Stimulated activated CD4-positive, alpha-beta T cell treated with anti-CD3 and anti-CD28 coated beads, Interleukin-1b, Interleukin-23, amount 100 ng/mL, for 48 hours (primary cell): ENCODE results near the gene FBXW8.

Source experiments
- DNase-seq: peaks from one replicate; pipeline ENCODE4 v3.0.0-alpha.2; 2020

Gene FBXW8

DNA sequence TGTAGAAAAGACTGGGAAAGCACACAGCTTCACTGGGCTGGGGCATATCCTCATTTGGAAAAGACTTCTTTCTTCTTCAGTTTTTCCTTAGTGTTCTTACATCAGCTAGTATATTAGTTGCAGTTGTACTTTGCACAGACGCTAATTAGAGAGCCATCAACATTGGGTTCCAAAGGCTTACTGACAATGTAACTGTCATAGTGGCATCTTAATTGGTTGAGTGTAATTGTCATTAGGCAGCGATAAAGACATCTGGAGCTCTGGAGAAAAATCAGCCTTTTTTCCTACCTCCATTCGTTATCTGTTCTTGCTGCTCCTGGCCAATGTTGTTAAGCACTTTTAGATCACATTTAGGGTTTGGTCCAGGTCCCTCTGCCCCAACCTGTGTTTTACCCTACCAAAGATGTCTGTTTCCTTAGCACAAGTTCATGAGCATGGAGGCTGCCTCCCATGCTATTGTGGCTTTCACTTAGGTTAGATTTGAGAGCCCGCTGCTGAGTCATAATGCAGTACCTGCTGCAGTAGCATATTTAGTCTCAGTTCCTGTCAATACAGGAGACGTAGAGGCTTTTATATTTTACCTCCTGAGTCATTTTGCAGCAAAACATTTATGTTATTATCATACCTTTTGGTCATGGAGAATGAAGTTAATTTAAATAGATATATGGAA is 49.2 kb downstream of the FBXW8 start:
- DNase-seq = peak; percentile 74

- DNase-seq = no peak
Observed at GRCh38 chr12:116962197-116962596, 51.4 kb downstream of the FBXW8 start.

- no peak for DNase-seq
Observed at GRCh38 chr12:116962783-116963356, 52.1 kb downstream of the FBXW8 start.

DNA sequence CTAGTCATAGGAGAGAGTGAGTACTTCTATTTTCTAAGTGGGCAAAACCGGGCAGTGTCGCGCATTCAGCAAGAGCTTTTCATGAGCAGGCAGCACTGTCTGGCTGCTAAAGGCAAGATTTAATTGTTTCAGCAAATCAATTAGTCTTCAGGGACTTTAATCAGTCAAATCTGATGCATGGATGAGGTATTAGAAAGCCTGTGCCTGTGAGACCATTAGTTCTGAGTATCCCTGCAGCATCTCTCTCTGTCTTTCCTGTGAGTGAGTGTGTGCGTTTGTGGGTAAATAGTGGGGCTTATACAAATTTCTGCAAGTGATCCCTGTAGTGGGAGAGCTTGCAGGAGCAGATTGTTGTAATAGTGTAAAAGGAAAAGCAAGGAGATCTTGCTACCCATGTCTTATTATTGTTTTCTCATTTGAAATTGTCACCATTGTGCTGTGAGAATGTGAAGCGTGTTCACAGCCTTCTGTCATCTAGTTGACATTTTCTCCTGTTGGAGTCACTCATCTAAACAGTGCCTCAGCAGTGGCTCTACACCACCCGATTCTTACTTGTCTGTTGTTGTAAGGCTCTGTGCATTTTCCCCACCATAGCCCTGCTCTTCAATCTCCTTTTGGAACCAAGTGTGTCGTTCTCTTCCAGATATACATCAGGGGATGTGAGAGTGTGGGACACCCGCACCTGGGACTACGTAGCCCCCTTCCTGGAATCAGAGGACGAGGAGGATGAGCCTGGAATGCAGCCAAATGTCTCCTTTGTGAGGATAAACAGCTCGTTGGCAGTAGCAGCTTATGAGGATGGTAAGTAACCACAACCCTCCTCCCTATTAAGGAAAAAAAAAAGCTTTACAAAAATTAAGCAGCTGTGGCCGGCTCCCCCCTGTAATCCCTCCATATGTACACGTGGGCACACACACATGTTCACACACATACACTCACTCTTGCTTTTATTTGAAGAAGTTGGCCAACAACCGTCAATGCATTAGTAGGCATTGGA is 53.6 kb downstream of the FBXW8 start:
- DNase-seq = no peak

GRCh38 chr12:116968986-116969385 is 58.2 kb downstream of the FBXW8 start:
- DNase-seq = no peak

DNA sequence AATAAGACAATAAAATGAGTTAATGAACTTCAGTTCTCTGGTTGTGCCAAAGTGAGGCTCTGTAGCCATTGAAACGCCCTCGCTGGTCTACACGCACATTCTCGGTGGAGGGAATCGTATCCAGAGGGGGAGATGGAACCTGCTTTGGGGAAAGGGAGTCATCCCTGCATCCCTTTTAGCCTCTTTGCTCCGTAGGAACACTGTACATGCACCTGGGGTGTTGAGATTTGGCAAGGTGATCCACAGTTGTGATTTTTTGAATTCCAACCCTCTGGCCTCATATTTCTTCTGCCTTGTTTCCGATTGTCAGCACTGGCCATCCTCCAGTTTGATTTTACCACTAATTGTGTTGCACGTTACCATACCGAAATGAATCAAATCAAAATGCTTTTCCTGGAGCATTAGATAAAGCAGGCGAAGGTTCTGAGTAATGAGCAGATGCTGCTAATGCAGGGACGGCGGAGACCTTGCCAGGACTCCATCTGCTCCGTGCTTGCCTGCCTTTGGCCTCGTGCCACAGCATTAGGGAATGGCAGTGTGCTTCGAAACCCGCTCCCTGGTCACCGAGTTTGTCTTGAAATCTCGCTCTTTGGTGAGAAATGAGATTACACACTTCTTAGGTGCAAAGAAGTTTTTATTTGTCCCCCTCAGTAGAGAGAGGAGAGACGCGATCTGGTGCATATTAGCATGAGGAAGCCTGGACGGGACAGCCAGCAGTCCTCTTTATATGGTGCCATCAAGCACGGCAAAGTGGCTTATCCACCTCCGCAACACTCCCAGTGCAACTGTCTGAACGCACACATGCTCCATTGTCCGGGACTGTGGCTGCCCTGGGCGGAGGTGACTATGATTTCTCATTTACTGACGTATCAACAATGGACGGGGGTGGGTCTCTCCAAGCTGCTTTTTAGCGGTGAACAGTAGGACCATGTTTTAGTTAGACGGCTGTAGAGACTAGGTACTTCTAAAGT is 59.1 kb downstream of the FBXW8 start:
- DNase-seq = no peak

DNA sequence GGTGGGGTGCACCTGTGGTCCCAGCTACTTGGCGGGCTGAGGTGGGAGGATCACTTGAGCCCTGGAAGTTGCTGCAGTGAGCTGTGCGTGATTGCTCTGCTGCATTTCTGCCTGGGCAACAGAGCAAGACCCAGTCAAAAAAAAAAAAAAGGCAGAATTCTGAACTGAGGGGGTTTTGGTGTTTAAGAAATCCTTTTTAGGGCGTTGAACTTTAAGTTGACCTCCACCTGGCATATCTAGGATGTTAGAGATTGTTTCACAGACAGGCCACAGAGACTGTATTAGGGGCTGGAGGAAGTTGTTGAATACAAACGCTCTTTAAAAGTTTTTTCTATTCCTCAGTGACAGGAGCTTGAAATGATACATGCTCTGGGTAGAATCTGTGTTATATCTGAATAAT is 60.5 kb downstream of the FBXW8 start:
- no peak for DNase-seq

DNA sequence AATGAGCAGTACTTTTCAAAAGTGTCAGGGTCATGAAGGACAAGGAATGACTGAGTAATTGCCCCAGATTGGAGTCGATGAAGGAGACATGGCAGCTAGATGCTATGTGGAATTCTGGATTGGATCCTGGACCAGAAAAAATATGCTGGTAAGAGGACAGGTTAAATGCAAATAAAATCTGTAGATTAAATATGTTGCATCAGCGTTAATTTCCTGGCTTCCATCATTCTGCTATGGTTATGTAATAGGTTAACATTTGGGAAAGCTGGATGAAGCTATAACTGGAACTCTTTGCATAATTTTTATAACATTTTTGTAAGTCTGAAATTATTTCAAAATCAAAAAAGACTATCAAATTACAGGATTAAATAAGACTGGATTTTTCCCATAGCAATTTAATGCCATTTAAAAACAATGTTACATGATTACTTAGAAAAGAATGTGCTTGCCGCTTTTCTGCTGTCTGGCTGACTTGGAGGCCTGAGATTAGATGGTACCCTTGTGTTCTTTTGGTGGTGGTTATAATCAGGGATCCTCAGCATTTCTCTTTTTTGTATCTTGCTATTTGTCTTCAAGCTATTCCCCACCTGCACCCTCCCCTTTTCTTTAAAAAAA is 65.1 kb downstream of the FBXW8 start:
- DNase-seq = no peak

- DNase-seq = no peak
Observed at GRCh38 chr12:116977465-116978380, 67.0 kb downstream of the FBXW8 start.

DNA sequence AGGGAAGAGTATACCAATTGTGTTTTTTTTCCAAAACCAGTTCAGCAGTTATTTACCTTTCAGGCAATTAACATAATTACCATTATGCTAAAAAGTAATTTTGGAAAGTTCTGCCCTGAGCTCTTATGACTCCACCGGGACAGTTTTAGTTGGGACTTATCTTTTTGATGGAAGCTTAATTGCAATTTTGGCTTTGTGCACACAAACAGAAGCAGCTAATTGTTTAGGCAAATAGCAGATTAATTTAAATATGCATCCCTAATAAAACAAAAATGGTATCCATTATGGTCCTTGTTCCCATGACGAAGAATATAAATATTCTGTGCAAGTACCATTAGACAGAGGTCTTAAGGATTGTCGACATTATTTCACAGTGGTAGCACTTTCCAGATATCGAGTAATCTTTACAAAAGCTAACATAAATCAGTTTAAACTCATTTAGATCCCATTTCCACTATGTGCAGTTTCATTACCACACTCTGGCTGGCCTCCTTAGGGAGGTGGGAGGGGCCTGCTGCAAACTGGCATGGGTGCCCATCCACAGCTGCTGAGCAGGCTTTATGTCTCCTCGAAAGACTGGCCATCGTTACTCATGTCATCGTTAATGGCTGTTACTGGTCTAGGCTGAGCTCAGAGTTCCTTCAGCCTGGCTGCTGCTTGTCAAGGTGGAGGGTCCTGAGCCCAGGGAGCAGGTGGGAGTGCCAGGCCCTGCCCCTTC is 68.2 kb downstream of the FBXW8 start:
- DNase-seq = no peak

DNA sequence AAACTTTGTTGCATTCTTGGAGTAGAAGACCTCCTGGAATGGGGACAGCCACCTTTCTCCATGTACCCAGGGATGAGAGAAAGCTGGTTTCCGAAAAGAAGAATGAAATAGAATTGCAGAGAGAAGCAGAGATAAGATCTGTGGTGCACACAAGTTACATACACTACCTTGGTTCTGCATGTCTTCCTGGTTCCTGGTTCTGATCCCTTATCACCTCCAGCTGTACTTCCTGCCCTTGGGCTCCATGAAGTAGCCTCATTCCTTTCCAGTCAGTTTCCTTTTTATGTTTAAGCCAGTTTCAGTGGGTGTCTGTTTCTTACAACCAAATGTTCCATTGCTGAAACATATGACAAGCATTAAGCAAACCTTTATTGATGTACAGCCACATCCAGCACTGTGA is 69.3 kb downstream of the FBXW8 start:
- no peak for DNase-seq

DNA sequence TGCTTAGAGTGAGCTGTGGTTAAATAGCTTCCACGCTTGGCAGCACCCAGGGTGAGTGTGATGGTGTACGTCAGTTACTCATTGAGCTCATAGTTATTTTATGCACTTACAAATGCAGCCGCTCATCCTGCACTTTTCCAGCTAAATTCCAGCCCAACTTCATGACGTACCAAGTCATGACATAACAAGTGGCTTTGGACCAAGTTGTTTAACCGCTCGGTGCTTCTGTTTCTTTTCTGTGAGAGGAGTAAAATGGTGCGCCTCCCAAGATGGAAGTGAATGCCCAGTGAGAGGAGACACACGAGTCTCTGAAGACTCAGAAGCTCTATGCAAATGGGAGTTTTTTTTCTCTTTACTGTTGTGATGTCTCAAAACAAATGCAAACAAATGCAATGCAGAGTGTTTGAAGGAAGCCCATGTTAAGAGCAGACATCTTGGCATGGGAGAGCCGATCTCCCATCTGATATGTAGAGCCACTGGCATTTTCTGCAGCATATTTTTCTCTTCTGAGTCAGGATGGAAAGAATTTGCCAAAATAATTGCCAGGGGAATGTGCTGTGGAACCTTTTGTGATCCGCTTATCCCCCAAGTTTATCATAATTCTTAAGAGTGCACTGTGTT is 72.2 kb downstream of the FBXW8 start:
- DNase-seq = no peak

- no peak for DNase-seq
Observed at GRCh38 chr12:116984098-116984497, 73.3 kb downstream of the FBXW8 start.

GRCh38 chr12:116990329-116990728 is 79.6 kb downstream of the FBXW8 start:
- no peak for DNase-seq

DNA sequence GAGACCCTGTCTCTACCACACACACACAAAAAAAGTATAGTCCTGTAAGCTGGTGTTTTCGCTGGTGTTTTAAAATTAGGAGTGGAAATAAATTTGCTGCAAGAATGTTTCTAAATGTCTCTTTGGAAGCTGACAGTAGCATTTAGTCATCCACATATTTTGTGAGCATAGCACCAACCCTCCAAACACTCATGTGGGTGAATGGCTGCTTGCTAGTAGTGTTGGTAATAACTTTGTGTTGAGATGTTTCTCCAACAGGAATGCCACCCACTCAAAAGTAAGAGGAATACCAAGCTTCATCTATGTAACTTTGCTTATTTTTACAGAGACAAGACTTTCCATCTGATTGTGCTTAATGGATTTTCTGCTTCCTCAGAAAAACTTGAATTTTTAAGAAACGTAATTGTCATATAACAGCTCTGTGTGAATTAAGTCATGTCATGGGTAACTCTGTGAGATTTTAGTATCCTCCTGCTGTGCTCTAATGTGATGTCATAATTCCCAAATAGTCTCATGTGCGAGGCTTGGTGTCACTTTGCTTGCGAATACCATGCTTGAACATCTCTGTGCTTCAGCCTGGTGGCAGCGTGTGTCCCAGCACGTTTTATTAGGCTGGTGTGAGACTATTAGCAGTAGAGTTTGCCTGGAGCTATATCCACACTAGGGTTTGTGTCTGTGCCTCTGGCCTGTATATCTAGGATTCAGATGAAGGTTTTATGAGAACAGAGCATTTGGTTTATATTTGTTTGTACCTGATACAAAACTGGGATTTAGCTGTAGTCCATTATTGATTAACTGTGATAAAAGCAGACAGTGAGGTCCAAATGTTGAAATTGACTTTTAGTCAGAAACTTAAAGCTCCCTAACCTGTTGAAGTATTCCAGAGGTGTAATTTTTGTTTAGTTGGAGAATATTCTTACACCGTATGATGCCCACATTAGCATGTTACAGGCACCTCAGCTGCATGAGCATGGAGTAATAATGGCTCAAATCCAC is 80.5 kb downstream of the FBXW8 start:
- no peak for DNase-seq

GRCh38 chr12:116996093-116996492 is 85.3 kb downstream of the FBXW8 start:
- no peak for DNase-seq

DNA sequence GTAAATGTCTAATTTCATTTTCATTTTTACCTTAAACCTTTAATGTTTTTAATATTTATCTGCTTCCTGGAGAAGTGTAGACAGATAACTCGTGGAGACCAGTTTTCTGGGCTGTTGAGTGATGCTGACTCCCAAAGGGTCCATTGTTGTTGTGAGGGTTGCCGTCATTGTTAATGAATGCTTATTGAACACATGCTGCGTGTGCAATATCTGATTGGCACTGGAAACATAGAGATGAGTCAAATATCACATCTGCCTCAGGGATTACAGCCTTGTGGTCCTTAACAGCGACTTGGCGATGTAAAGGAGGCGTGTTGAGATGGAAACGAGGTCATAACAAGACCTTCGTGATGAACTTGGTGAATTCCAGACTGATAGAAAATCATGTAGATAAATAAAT is 85.9 kb downstream of the FBXW8 start:
- DNase-seq = no peak

- no peak for DNase-seq
Observed at GRCh38 chr12:116999066-116999465, 88.3 kb downstream of the FBXW8 start.

- DNase-seq = no peak
Observed at GRCh38 chr12:117000316-117000715, 89.6 kb downstream of the FBXW8 start.
